ENCODE measurements around the gene ARL4A.
"Not testable (repeated sequence)": the region's sequence is repeated elsewhere in the genome, so short reads cannot be mapped to it uniquely, and the experiment has no call there.

ARL4A gene

GRCh38 chr7:12686891-12687717 is at the start of gene ARL4A:
ARL4A (plus strand) TSS chr7:12687633; CDS start chr7:12688255, 622 bp downstream.
- peak; percentile 73 to 76 for DNase-seq (ENCODE audit: low read depth in 2 of 2)

- DNase-seq (ENCODE audit: low read depth in 2 of 2), result no peak
These were observed 49.4 kb upstream of the ARL4A start for GRCh38 chr7:12637819-12638592.

GRCh38 chr7:12638851-12639456 is 48.5 kb upstream of the ARL4A start:
- DNase-seq (ENCODE audit: low read depth in 2 of 2), result no peak

DNA sequence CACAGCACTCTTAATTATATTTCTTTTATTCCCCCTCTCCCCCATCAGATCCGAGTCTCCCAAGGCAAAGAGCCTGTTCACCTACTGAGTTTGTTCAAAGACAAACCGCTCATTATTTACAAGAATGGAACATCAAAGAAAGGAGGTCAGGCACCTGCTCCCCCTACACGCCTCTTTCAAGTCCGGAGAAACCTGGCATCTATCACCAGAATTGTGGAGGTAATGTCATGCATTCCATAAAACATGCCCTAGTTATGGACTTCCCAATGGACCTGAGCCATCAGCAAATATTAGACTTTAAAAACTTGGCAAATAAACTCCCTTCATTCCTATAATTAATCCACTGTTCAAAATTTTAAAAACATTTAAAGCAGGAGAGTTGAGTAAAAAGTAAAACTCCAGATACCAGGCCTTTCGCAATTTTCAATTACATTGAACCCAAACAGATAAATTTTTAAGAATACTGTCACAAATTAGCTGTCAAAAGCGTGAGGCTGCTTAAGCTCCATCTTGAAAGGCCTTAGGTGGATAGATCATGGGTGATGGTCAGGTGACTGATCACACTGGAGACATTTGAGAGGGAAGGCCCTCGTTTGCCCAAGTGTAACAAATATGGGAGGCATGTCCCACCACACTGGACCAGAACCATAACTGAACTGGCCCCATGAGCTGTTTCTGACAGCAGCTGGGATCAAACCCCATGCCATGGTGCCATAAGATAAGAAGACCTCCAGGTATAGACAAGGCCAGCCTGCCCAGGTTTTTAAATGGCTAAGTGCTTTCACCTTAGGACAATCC is 46.9 kb upstream of the ARL4A start:
- no peak for DNase-seq (ENCODE audit: low read depth in 2 of 2)

DNA sequence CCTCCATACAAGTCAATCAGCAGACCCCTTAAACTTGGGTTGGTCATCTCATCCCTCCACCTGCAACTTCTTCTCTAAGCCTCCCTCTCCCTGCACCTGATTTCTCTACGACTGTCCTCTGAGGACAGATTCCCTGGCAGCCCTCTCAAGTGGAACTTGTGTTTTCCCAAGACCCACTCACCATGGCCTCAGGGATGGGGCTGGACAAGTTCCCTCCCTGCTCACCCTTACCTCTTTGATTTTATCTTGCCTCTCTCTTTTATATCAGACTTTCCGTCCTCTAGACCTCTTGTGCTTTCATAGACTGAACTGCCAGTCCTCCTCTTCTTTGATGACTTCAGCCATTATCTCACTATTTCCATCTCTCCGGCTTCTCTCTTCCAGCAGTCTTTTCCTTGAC is 46.2 kb upstream of the ARL4A start:
- DNase-seq (ENCODE audit: low read depth in 2 of 2), result no peak

- DNase-seq (ENCODE audit: low read depth in 2 of 2), result no peak
These were observed 44.9 kb upstream of the ARL4A start for GRCh38 chr7:12642508-12642907.

DNA sequence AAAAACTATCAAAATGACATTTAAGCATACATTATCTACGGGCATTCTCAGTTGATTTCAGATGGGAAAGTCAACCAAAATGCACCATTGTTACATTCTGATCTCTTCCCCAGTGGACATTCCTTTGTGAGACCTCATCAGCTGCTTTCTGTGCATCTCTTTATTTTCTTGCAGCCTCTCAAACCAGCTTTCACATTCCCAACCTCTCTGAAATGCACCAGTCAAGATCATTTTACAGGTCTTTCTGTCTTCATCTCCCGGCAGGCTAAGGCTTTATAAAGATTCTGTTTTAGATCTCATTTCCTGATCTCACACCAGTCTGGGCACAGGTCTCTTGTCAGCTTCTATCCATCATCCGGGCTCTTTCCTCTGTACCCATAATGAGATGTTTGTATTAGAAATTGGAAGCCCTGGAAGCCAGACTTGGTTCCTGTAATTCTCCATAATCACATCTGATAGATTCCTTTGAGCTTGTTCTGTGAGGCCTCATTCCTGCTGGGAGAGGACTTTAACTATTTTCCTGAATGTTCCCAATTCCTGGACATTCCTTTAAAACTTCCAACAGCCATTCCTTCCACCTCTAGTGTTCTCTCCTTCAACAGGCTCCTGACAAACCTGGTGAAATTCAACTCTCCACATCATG is 44.3 kb upstream of the ARL4A start:
- no peak for DNase-seq (ENCODE audit: low read depth in 2 of 2)

DNA sequence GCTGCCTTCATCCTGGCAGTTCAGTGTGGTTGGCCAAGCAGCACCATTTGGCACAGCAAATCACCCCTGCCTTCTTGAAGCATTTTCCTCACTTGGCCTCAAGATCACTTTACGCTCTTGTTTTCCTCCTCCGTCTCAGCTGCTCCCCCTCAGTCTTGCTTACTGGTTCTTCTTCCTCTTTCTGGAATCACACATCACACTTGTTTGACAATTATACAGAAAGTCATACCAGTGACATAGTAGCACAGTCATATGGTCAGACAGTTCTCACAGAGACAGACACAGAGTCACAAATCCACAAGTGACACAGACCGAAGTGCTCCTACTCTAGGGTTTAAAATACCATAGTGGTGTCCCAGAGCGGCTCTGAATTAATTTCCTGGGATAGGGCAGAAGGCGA is 43.8 kb upstream of the ARL4A start:
- no peak for DNase-seq (ENCODE audit: low read depth in 2 of 2)

- DNase-seq (ENCODE audit: low read depth in 2 of 2), result not testable (repeated sequence)
These were observed 42.2 kb upstream of the ARL4A start for GRCh38 chr7:12645212-12645611.

DNA sequence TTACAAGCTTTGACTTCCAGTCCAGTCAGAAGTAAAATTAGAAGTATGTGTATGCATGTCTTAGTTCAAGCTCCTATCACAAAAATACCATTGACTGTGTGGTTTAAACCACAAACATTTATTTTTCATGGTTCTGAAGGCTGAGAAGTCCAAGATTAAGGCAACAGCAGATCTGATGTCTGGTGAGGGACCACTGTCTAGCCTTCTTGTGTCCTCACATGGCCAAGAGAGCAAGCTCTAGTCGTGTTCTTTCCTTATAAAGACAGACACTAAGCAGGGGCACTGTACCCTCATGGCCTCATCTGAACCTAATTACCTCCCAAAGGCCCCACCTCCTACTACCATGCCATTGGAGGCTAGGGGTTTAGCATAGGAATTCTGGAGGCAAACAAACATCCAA is 41.3 kb upstream of the ARL4A start:
- DNase-seq (ENCODE audit: low read depth in 2 of 2), result no peak

- DNase-seq (ENCODE audit: low read depth in 2 of 2), result no peak
These were observed 39.8 kb upstream of the ARL4A start for GRCh38 chr7:12647364-12648219.

GRCh38 chr7:12648704-12649261 is 38.6 kb upstream of the ARL4A start:
- DNase-seq (ENCODE audit: low read depth in 2 of 2), result no peak

DNA sequence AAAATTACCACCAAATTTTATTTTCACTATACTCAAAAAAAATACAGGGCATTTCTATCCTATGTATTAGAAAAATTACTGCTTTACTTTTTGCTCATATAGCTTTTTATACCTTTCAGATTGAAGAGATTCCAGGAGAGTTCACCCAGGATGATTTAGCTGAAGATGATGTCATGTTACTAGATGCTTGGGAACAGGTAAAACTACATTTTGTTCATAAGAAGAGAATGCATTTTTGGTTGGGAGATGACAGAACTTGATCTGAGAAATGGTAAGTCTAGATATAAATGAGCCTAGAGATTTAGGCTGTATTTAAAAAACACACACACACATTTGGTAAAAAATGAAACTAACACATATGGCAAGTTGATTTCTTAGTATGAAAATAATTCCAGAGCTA is 38.1 kb upstream of the ARL4A start:
- DNase-seq (ENCODE audit: low read depth in 2 of 2), result no peak

DNA sequence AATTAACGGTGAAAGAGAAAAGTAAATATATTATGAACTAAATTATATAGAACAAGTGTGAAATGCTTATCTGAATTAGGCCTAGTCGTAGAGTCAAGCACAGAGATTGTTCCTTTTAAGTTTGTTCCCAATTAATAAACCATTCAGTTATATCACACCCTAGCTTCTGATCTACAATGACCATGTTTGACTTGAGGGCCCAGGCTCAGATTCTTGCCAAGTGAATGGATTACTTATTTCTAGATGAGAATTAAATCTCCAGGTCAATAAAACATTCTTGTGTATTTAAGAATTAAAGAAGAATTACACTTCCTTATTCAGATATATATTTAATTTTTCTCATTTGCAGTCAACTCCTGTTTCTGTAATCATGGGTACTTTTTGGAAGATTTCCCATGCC is 37.4 kb upstream of the ARL4A start:
- DNase-seq (ENCODE audit: low read depth in 2 of 2), result no peak

DNA sequence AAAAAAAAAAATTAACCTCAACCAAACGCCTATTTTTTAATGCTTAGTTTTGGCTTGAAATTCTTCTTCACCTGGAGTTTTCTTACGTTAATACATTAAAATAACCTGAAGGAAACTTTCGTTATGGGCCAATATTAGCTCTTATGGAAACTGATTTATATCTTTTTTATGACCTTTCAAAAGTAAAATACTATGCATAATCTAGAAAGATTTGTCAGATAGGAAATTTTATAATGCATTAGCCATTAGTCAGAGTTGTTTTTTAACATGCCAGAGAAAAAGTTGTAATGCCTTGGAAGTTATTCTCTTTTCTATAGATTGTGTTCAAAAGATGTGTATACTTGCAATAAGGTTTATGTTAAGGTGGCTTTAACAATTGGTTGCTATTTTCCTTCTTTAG is 34.3 kb upstream of the ARL4A start:
- DNase-seq (ENCODE audit: low read depth in 2 of 2), result no peak

- no peak for DNase-seq (ENCODE audit: low read depth in 2 of 2)
These were observed 33.9 kb upstream of the ARL4A start for GRCh38 chr7:12653518-12653917.

DNA sequence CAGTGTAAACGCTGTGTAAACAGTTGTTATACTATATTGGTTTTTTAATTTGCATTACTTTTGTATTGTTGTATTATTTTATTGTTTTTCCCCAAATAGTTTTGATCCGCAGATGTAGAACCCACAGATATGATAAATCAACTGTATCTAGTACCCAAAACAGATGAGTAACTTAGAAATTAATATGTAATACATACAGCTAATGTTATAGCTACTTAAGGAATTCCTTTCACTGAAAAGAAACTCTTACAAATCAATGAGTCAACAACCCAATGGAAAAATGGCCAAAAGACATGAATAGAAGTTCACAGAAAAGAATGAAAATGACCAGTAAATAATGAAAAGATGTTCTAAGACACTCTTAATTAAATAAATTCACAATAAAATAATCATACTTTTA is 32.3 kb upstream of the ARL4A start:
- no peak for DNase-seq (ENCODE audit: low read depth in 2 of 2)

GRCh38 chr7:12660423-12660822 is 27.0 kb upstream of the ARL4A start:
- not testable (repeated sequence) for DNase-seq (ENCODE audit: low read depth in 2 of 2)

DNA sequence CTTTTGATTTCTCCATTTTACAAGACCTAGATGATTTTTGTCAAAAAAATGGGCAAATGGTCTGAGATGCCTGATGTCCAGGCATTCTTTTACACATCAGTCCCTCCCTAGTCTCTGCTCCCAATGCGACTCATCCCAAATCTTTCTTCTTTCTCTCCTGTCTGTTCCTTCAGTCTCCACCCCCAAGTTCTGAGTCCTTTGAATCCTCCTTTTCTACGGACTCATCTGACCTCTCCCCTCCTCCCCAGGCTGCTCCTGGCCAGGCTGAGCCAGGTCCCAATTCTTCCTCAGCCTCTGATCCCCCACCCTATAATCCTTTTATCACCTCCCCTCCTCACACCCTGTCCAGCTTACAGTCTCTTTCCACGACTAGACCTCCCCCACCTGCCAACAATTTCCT is 26.4 kb upstream of the ARL4A start:
- DNase-seq (ENCODE audit: low read depth in 2 of 2), result not testable (repeated sequence)

GRCh38 chr7:12661581-12661980 is 25.9 kb upstream of the ARL4A start:
- no peak for DNase-seq (ENCODE audit: low read depth in 2 of 2)
